IPS-20b (cell line): ENCODE results near the gene SLC4A4.

Source experiments
- H3K27ac ChIP-seq: one replicate; pipeline ENCODE4 v1.5.1; 2013; ENCODE audit warnings: low read length
- H3K27me3 ChIP-seq: 2 replicates; pipeline ENCODE4 v1.6.1; 2013; ENCODE audit warnings: mild to moderate bottlenecking, low read length, inconsistent platforms; ENCODE audit not compliant: insufficient read depth
- H3K36me3 ChIP-seq: 2 replicates; pipeline ENCODE4 v1.6.1; 2013; ENCODE audit warnings: low read depth, mild to moderate bottlenecking, inconsistent platforms, low read length, moderate library complexity; ENCODE audit not compliant: insufficient read depth
- H3K4me1 ChIP-seq: 2 replicates; pipeline ENCODE4 v1.6.1; 2013; ENCODE audit warnings: mild to moderate bottlenecking, control low read depth, inconsistent platforms, low read length, moderate library complexity; ENCODE audit not compliant: insufficient read depth
- H3K4me3 ChIP-seq: 2 replicates; pipeline ENCODE4 v1.5.1; 2013; ENCODE audit warnings: mild to moderate bottlenecking, low read length, inconsistent platforms
- H3K9ac ChIP-seq: 2 replicates; pipeline ENCODE4 v1.6.1; 2013; ENCODE audit warnings: low read depth, mild to moderate bottlenecking, inconsistent platforms, low read length, moderate library complexity
- H3K9me3 ChIP-seq: 2 replicates; pipeline ENCODE4 v1.6.1; 2013; ENCODE audit warnings: mild to moderate bottlenecking, low read depth, low read length, inconsistent platforms; ENCODE audit not compliant: insufficient read depth

SLC4A4 gene

DNA sequence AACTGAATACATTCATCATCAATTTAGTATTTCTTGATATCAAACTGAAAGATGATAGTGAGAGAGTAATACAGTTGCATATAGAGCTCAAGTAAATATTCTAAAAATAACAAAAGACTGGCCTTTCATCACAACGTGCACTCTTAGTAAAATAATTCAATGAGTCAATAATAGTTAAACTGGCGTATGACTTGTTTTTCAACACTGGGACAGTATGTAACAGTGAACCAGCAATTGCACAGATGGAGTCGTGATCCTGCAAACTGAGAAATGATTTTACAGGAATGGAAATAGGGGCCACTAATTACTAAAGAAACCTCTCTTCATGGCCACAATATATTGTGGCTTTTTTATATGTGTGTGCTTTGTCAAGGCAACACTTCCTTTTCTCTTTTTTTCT, 137.4 kb downstream of the SLC4A4 start:
- Histone ChIP-seq H3K9ac (no peak overlapping the region), H3K27ac (no peak overlapping the region), H3K27me3 (no peaks in the 10 kb centered on the region), H3K4me3 (no peak overlapping the region), H3K4me1 (no peaks in the 10 kb centered on the region), H3K9me3 (no peaks in the 10 kb centered on the region), H3K36me3 (no peaks in the 10 kb centered on the region)

DNA sequence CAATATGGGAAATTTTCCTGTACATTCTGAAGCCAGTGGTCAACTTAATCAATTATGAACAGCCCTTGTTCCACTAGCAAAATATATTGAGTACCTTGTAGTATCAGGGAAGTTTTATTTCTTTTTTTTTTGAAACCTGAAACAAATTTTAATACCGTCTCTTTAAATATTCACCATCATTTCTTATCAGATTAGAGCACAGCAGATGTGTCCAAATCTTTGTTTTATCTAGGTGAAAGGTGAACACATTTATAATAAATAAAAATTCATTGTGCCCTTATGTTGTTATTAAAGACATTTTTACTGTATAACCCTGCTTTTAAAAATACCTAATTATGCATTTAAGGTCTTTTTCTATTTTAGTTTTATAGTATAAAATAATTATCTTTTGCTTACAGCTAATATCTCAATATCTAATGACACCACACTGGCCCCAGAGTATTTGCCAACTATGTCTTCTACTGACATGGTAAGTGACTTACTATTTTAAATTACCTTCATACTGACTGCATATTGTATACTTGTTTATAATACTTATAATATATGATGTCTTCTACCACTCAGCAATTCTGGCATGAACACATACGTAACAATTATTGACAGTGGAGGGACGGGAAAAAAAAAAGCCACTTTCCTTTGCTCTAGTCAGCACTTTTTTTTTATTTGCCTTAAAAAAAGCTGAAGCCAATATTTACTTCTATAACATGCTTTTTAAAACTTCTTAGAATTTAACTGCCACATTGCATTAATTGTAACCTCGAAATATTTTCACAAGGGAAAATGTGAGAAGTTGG, 147.9 kb downstream of the SLC4A4 start:
- no peaks in the 10 kb centered on the region for H3K27me3 ChIP-seq
- no peak overlapping the region for H3K27ac ChIP-seq

GRCh38 chr4:71487344-71487920, 148.6 kb downstream of the SLC4A4 start:
- no peaks in the 10 kb centered on the region for H3K9me3 ChIP-seq
- no peaks in the 10 kb centered on the region for H3K27me3 ChIP-seq
- no peak overlapping the region for H3K4me3 ChIP-seq
- no peaks in the 10 kb centered on the region; the same call in 1 of the 2 replicates for H3K4me1 ChIP-seq
- no peak overlapping the region for H3K9ac ChIP-seq
- no peaks in the 10 kb centered on the region for H3K36me3 ChIP-seq
- H3K27ac ChIP-seq: no peak overlapping the region

More for the DNA sequence above, 147.9 kb downstream of the SLC4A4 start:
- no peak overlapping the region for H3K9ac ChIP-seq
- no peaks in the 10 kb centered on the region for H3K9me3 ChIP-seq
- no peaks in the 10 kb centered on the region for H3K36me3 ChIP-seq
- no peak overlapping the region for H3K4me3 ChIP-seq
- no peaks in the 10 kb centered on the region; the same call in 1 of the 2 replicates for H3K4me1 ChIP-seq

- Histone ChIP-seq H3K36me3 (no peaks in the 10 kb centered on the region), H3K4me1 (no peaks in the 10 kb centered on the region; the same call in 1 of the 2 replicates), H3K9me3 (no peaks in the 10 kb centered on the region), H3K4me3 (no peak overlapping the region), H3K9ac (no peak overlapping the region), H3K27me3 (no peaks in the 10 kb centered on the region), H3K27ac (no peak overlapping the region)
Measured at GRCh38 chr4:71494539-71494938, 155.7 kb downstream of the SLC4A4 start.

DNA sequence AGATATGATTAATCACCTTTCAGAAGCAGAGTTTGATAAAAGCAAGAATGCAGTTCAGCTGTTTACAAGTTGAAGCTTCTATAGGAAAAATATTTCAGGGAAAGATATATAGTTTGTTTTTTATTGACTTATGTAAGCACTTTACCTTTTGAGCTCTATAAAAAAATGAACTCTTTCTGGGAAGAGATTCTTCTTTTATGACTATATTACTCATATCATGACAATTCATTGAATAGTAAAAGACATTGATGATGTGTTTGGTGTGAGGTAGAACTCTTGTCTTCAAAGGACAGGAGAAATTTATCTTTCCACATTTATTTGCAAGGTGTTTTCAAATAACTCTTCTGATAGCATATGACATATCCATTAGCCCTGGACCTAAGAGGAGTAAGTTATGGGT, 156.6 kb downstream of the SLC4A4 start:
- Histone ChIP-seq H3K27ac (no peak overlapping the region), H3K27me3 (no peaks in the 10 kb centered on the region), H3K4me1 (no peaks in the 10 kb centered on the region; the same call in 1 of the 2 replicates)

DNA sequence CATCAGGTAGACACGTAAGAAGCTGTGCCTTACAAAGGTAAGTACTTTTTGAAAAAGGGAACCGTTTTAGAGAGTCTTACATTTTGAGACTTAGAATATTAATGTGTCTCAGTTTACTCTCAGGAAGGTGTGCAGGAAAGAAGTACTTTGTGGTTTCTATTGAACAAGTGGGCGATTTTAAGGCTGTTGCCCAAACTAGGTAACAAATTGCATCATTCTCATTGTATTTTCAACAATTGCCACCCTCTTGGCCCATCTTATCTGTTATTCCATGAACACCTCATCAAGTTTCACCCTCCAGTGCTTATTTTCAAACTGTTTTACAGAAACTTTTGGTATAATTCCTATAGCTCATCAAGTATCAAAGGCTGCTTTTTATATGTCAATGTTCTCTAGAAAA, 158.3 kb downstream of the SLC4A4 start:
- no peak overlapping the region for H3K27ac ChIP-seq
- H3K27me3 ChIP-seq: no peaks in the 10 kb centered on the region
- no peaks in the 10 kb centered on the region; the same call in 1 of the 2 replicates for H3K4me1 ChIP-seq
- H3K4me3 ChIP-seq: no peak overlapping the region
- no peak overlapping the region for H3K9ac ChIP-seq
- H3K36me3 ChIP-seq: no peaks in the 10 kb centered on the region
- H3K9me3 ChIP-seq: no peaks in the 10 kb centered on the region

More for the DNA sequence above, 156.6 kb downstream of the SLC4A4 start:
- H3K9ac ChIP-seq: no peak overlapping the region
- no peaks in the 10 kb centered on the region for H3K36me3 ChIP-seq
- no peaks in the 10 kb centered on the region for H3K9me3 ChIP-seq
- no peak overlapping the region for H3K4me3 ChIP-seq

- no peaks in the 10 kb centered on the region for H3K27me3 ChIP-seq
Measured at GRCh38 chr4:71498002-71498401, 159.2 kb downstream of the SLC4A4 start.

DNA sequence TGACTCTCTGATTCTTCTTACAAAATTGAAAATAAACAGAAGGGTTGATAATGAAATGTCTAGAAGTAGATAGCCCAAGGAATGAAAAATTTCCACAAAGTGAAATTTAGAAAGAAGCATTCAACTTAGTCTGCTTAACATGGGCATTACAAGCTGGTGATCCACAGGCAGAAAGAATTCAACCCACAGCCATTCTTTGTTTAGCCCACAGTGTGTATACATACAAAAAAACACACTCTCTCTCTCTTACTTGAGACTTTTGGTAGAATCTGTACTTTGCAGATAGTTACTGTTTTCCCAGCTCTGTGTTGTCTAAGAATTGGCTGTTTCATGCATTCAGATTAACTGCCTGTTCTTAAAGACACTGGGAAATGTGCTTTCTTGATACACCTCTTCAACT, 159.8 kb downstream of the SLC4A4 start:
- H3K27me3 ChIP-seq: no peaks in the 10 kb centered on the region
- no peak overlapping the region for H3K4me3 ChIP-seq

More at GRCh38 chr4:71498002-71498401, 159.2 kb downstream of the SLC4A4 start:
- no peak overlapping the region for H3K27ac ChIP-seq
- H3K4me1 ChIP-seq: no peaks in the 10 kb centered on the region; the same call in 1 of the 2 replicates
- H3K4me3 ChIP-seq: no peak overlapping the region
- no peaks in the 10 kb centered on the region for H3K9me3 ChIP-seq
- H3K36me3 ChIP-seq: no peaks in the 10 kb centered on the region
- no peak overlapping the region for H3K9ac ChIP-seq

GRCh38 chr4:71501992-71502391, 163.2 kb downstream of the SLC4A4 start:
- Histone ChIP-seq H3K9me3 (no peaks in the 10 kb centered on the region), H3K9ac (no peak overlapping the region), H3K27ac (no peak overlapping the region), H3K4me1 (no peaks in the 10 kb centered on the region), H3K36me3 (no peaks in the 10 kb centered on the region), H3K4me3 (no peak overlapping the region), H3K27me3 (no peaks in the 10 kb centered on the region)

More for the DNA sequence above, 159.8 kb downstream of the SLC4A4 start:
- no peak overlapping the region for H3K27ac ChIP-seq
- H3K9ac ChIP-seq: no peak overlapping the region
- H3K36me3 ChIP-seq: no peaks in the 10 kb centered on the region
- no peaks in the 10 kb centered on the region for H3K9me3 ChIP-seq
- no peaks in the 10 kb centered on the region; the same call in 1 of the 2 replicates for H3K4me1 ChIP-seq

- no peak overlapping the region for H3K4me3 ChIP-seq
- no peak overlapping the region for H3K9ac ChIP-seq
- H3K9me3 ChIP-seq: no peaks in the 10 kb centered on the region
- no peaks in the 10 kb centered on the region for H3K4me1 ChIP-seq
- H3K36me3 ChIP-seq: no peaks in the 10 kb centered on the region
- H3K27me3 ChIP-seq: no peaks in the 10 kb centered on the region
- no peak overlapping the region for H3K27ac ChIP-seq
Measured at GRCh38 chr4:71518283-71518989, 179.6 kb downstream of the SLC4A4 start.

- H3K27me3 ChIP-seq: no peaks in the 10 kb centered on the region
- H3K36me3 ChIP-seq: no peaks in the 10 kb centered on the region
- no peaks in the 10 kb centered on the region for H3K4me1 ChIP-seq
- no peak overlapping the region for H3K4me3 ChIP-seq
- H3K9me3 ChIP-seq: no peaks in the 10 kb centered on the region
- no peak overlapping the region for H3K9ac ChIP-seq
- H3K27ac ChIP-seq: no peak overlapping the region
Measured at GRCh38 chr4:71520308-71520707, 181.5 kb downstream of the SLC4A4 start.
